ENCODE results near the gene ZSWIM8. TPM values are rescaled to one million over a fixed set of nuclear protein-coding genes. Genes with fewer than 3 reads are reported as not detected.

The ZSWIM8 gene
- total and polyA plus RNA-seq, 5 experiments from 2014 or later = 12.3 to 79.9 (median 18.5) TPM

DNA sequence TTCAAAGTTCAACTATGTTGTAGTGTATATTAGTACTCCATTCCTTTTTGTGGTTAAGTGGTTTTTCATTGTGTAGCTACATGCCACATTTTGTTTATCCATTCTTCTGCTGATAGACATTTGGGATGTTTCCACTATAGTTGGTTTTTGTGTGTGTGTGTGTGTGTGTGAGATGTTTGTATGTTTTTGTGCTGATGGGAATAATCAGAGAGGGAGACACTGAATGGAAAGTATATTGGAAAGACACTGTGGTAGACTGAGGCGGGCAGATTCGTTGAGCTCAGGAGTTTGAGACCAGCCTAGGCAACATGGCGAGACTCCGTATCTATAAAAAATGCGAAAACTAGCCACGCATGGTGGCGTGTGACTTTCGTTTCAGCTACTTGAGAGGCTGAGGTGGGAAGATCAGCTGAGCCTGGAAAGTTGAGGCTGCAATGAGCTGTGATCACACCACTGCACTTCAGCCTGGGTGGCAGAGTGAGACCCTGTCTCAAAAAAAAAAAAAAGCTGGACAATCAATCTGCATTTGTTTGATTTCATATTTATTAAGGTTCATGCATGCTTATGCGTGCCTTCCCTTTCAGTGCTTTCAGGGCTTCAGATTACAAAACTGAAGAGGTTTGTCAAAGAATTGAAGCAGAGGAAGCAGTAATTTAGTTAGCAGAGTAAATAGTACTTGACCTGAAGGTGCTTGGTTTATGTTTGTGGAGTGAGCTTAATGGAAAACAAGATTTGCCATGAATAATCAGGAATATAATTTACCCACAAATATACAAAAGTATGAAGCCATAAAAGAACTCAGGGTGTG is 26.5 kb upstream of the ZSWIM8 start:
- DNase-seq = peak in 1 of 10 donors; percentile 34
- no peaks in the 10 kb centered on the region for H3K9me3 Mint-ChIP-seq
- POLR2A ChIA-PET = interaction anchor here (0.6 to 2.2 kb wide), 8 partner anchors 10 to 28 kb away, joined by 3 to 9 read pairs (median 4); a partner anchor contains a TSS
- H3K36me3 Mint-ChIP-seq = peaks cover 5 to 83% (median 23%) of the 10 kb centered on the region in 3 donors
- H3K27ac Mint-ChIP-seq = peak overlapping the region; percentile 1 to 94 (median 79)
- no peaks in the 10 kb centered on the region for H3K27me3 Mint-ChIP-seq
- peak overlapping the region; percentile 8 to 66 (median 56) for H3K4me3 Mint-ChIP-seq
- ATAC-seq = no peak
- H3K4me1 Mint-ChIP-seq = peaks cover 19 to 62% (median 46%) of the 10 kb centered on the region in 4 donors

GRCh38 chr10:73759512-73760115 is 25.8 kb upstream of the ZSWIM8 start:
- Mint-ChIP-seq H3K27ac (peak overlapping the region; percentile 19 to 94 (median 80)), H3K36me3 (peaks cover 5 to 82% (median 24%) of the 10 kb centered on the region in 3 donors), H3K27me3 (no peaks in the 10 kb centered on the region), H3K4me3 (peak overlapping the region in 9 of 10 donors; percentile 8 to 66 (median 45)), H3K9me3 (no peaks in the 10 kb centered on the region), H3K4me1 (peaks cover 19 to 63% (median 45%) of the 10 kb centered on the region in 4 donors)
- POLR2A ChIA-PET = interaction anchor here (0.6 to 2.2 kb wide), 8 partner anchors 10 to 27 kb away, joined by 3 to 9 read pairs (median 4); a partner anchor contains a TSS
- ATAC-seq (peak; percentile 87 to 93), DNase-seq (peak in 7 of 10 donors; percentile 16 to 58 (median 44))

DNA sequence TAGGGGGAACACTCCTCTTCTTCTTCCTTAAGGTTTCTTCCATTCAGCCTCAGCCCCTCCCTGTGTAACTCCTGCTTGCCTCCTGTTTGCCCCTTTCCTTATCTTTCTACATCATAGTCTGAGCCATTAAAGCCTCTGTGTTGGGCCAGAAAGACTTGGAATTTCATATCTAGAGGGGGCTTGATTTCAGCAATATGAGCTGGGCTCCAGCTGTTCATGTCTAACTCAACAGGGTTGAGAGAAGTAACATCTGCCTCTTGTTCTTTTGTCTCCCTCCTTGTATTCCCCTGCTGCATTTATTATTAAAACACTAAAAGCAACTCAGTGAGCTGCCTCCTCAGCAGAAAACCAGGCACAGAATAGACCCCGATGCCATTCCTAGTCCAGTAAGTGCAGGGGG is 23.6 kb upstream of the ZSWIM8 start:
- Mint-ChIP-seq H3K27me3 (no peaks in the 10 kb centered on the region), H3K36me3 (peaks cover 9 to 87% (median 29%) of the 10 kb centered on the region in 3 donors), H3K27ac (peak overlapping the region in 7 of 10 donors; percentile 16 to 94 (median 69)), H3K9me3 (no peaks in the 10 kb centered on the region), H3K4me3 (no peak overlapping the region), H3K4me1 (peaks cover 15 to 57% (median 42%) of the 10 kb centered on the region in 4 donors)
- POLR2A ChIA-PET = interaction anchor here (0.7 kb wide), 2 partner anchors 10 to 16 kb away, joined by 3 read pairs; a partner anchor contains a TSS
- ATAC-seq = no peak
- DNase-seq = no peak

DNA sequence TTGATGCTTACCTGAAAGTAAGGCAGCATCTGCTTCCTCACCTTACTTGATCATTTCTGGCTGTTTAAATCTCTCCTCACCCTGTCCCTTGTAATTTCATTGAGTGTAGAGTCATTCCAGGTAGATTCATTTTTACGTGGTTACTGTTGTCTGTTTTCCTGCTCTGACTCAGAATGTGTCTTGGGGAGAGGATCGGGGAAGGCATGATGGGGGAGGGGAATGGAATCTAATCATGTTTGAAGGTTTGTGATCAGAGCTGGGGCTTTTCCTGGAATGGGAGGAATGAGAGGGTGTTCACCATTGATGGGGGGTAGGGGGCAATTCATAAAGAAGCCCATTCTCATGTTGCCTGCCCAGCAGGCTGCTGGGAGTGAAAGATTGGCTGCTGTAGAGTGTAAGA is 22.5 kb upstream of the ZSWIM8 start:
- peaks cover 9 to 86% (median 36%) of the 10 kb centered on the region in 3 donors for H3K36me3 Mint-ChIP-seq
- peaks cover 13 to 51% (median 40%) of the 10 kb centered on the region in 4 donors for H3K4me1 Mint-ChIP-seq
- POLR2A ChIA-PET = interaction anchor here (0.6 to 1.0 kb wide), 2 partner anchors 10 to 48 kb away, joined by 5 read pairs; no protein-coding TSS in a partner anchor

DNA sequence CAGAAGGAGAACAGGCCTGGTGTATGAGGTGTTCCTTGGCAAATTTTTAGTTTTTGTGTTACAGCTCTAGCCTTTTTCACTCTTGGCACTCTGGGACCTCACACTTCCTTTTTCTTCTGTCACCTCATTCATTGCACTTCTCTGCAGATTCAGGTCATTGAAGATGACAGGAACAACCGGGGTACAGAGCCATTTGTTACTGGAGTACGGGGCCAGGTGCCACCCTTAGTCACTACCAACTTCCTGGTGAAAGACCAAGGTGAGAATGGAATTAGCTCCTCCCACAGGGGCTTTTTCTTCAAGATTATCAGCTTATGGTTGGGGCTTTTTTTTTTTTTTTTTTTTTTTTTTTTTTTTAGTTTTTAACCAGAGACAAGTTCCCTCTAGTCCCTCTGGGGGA is 22.1 kb upstream of the ZSWIM8 start:
- Mint-ChIP-seq H3K27me3 (no peaks in the 10 kb centered on the region), H3K27ac (peak overlapping the region in 5 of 10 donors; percentile 3 to 94 (median 47)), H3K36me3 (peaks cover 9 to 91% (median 36%) of the 10 kb centered on the region in 3 donors), H3K4me1 (peaks cover 13 to 47% (median 38%) of the 10 kb centered on the region in 4 donors), H3K4me3 (peak overlapping the region in 1 of 10 donors; percentile 15), H3K9me3 (no peaks in the 10 kb centered on the region)
- POLR2A ChIA-PET = interaction anchor here (0.6 to 1.0 kb wide), 2 partner anchors 10 to 47 kb away, joined by 5 read pairs; no protein-coding TSS in a partner anchor
- DNase-seq (no peak), ATAC-seq (no peak)

More for the DNA sequence above, 22.5 kb upstream of the ZSWIM8 start:
- no peak for ATAC-seq
- Mint-ChIP-seq H3K4me3 (no peak overlapping the region), H3K27me3 (no peaks in the 10 kb centered on the region), H3K9me3 (no peaks in the 10 kb centered on the region), H3K27ac (peak overlapping the region in 5 of 10 donors; percentile 3 to 94 (median 26))
- no peak for DNase-seq

DNA sequence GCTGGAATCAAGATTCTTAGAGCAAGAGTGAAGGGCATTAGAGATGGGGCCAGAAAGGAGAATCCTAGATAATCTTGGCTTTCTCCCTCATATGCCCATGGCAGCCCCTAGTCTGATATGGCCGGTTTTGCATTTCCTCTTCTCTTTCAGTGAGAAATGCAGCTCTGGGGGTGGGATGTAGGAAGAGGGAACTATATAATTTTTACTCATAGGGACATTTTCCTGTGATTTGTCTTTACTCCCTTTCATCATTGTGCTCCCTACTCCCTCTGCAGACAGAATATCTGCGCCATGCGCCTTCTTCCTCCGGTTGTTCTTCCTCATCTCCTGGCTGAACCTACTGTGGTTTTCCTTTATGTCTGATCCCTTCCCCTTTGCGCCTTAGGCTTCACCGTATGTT is 20.3 kb upstream of the ZSWIM8 start:
- Mint-ChIP-seq H3K27ac (peak overlapping the region in 4 of 10 donors; percentile 1 to 82 (median 70)), H3K9me3 (no peaks in the 10 kb centered on the region), H3K27me3 (no peaks in the 10 kb centered on the region), H3K4me3 (peak overlapping the region in 1 of 10 donors; percentile 45), H3K36me3 (peaks cover 9 to 90% (median 35%) of the 10 kb centered on the region in 3 donors), H3K4me1 (peaks cover 10 to 45% (median 33%) of the 10 kb centered on the region in 4 donors)
- ATAC-seq = no peak
- POLR2A ChIA-PET = interaction anchor here (0.7 to 0.9 kb wide), 2 partner anchors 21 to 35 kb away, joined by 3 read pairs; partner anchors contain the start of gene ZSWIM8
- no peak for DNase-seq

DNA sequence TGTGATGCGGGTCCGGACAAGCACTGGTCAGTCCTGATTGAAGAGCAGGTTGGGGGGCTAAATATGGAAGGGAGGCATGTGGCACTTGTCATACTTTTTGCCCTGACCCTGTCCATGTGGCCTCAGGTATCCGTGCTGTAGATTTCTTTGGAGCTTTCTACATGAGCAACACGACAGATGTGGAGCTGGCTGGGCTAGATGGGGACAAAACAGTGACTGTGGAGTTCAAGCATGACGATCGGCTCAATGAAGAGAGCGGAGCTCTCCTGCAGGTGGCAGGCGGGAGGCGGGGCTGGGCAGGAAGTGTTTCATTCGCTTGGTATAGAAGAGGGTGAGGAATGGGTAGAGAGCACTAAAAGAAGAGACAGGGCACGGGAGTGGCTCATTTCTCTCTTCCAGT is 16.5 kb upstream of the ZSWIM8 start:
- POLR2A ChIA-PET = interaction anchor here (0.6 to 6.9 kb wide), 10 partner anchors 9 to 139 kb away, joined by 3 to 169 read pairs (median 4); partner anchors contain the start of genes CAMK2G, CHCHD1, SEC24C and ZSWIM8
- Mint-ChIP-seq H3K4me3 (peak overlapping the region in 7 of 10 donors; percentile 0 to 55 (median 13)), H3K4me1 (peaks cover 20 to 40% (median 33%) of the 10 kb centered on the region in 4 donors)

GRCh38 chr10:73769396-73769795 is 16.0 kb upstream of the ZSWIM8 start:
- no peak for ATAC-seq
- POLR2A ChIA-PET = interaction anchor here (0.5 to 6.9 kb wide), 10 partner anchors 9 to 105 kb away, joined by 3 to 169 read pairs (median 4); partner anchors contain the start of genes CAMK2G, CHCHD1, SEC24C and ZSWIM8
- Mint-ChIP-seq H3K27ac (peak overlapping the region; percentile 3 to 90 (median 76)), H3K27me3 (no peaks in the 10 kb centered on the region), H3K4me3 (peak overlapping the region in 3 of 10 donors; percentile 39 to 55 (median 50)), H3K9me3 (no peaks in the 10 kb centered on the region), H3K36me3 (peaks cover 4 to 67% (median 20%) of the 10 kb centered on the region in 3 donors), H3K4me1 (peaks cover 23 to 43% (median 37%) of the 10 kb centered on the region in 4 donors)
- no peak for DNase-seq

More for the DNA sequence above, 16.5 kb upstream of the ZSWIM8 start:
- no peaks in the 10 kb centered on the region for H3K9me3 Mint-ChIP-seq
- peaks cover 4 to 68% (median 21%) of the 10 kb centered on the region in 3 donors for H3K36me3 Mint-ChIP-seq
- ATAC-seq (peak; percentile 36 to 49), DNase-seq (peak; percentile 44 to 79 (median 62))
- peak overlapping the region; percentile 3 to 89 (median 76) for H3K27ac Mint-ChIP-seq
- H3K27me3 Mint-ChIP-seq = no peaks in the 10 kb centered on the region

GRCh38 chr10:73771722-73772280 is 13.6 kb upstream of the ZSWIM8 start:
- Mint-ChIP-seq H3K4me3 (peak overlapping the region; percentile 92 to 97 (median 96)), H3K27ac (peak overlapping the region; percentile 37 to 97 (median 94)), H3K36me3 (peaks cover 0 to 61% (median 14%) of the 10 kb centered on the region in 3 donors), H3K9me3 (no peaks in the 10 kb centered on the region), H3K27me3 (no peaks in the 10 kb centered on the region), H3K4me1 (peaks cover 32 to 59% (median 52%) of the 10 kb centered on the region in 4 donors)
- peak; percentile 41 to 51 for ATAC-seq
- DNase-seq = peak in 8 of 10 donors; percentile 60 to 90 (median 77)
- POLR2A ChIA-PET = interaction anchor here (0.5 to 6.9 kb wide), 22 partner anchors 10 to 664 kb away, joined by 3 to 169 read pairs (median 6); partner anchors contain the start of genes CAMK2G, CHCHD1, NDST2 and SEC24C

DNA sequence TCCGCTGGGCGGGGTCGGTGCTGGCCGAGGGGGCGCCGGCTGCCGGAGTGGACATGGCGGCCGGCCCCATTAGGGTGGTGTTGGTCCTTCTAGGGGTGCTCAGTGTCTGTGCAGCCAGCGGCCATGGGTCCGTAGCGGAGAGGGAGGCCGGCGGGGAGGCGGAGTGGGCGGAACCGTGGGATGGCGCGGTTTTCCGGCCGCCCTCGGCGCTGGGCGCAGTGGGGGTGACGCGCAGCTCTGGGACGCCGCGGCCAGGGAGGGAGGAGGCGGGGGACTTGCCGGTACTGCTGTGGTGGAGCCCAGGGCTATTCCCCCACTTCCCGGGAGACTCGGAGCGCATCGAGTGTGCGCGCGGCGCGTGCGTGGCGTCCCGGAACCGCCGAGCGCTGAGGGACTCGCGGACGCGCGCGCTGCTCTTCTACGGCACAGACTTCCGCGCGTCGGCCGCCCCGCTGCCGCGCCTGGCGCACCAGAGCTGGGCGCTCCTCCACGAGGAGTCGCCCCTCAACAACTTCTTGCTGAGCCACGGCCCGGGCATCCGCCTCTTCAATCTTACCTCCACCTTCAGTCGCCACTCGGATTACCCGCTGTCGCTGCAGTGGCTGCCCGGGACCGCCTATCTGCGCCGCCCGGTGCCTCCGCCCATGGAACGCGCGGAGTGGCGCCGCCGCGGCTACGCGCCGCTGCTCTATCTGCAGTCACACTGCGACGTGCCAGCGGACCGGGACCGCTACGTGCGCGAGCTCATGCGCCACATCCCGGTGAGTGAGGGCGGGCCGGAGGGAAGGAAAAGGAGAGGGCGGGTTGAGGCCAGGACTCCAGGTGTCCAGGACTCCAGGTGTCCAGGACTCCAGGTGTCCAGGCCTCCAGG is 12.9 kb upstream of the ZSWIM8 start:
- Mint-ChIP-seq H3K4me1 (peaks cover 34 to 66% (median 53%) of the 10 kb centered on the region in 4 donors), H3K36me3 (peaks cover 0 to 65% (median 12%) of the 10 kb centered on the region in 3 donors), H3K27me3 (no peaks in the 10 kb centered on the region), H3K27ac (peak overlapping the region; percentile 84 to 97 (median 94)), H3K9me3 (no peaks in the 10 kb centered on the region), H3K4me3 (peak overlapping the region; percentile 92 to 97 (median 96))
- POLR2A ChIA-PET = interaction anchor here (0.6 to 6.9 kb wide), 30 partner anchors 9 to 677 kb away, joined by 3 to 169 read pairs (median 4); partner anchors contain the start of genes CAMK2G, CHCHD1, NDST2 and SEC24C
- peak; percentile 72 to 75 for ATAC-seq
- peak; percentile 67 to 89 (median 77) for DNase-seq

All from naive thymus-derived CD8-positive, alpha-beta T cell (primary cell).